ENCODE data around the gene RIMKLB.
"Not testable (repeated sequence)": the region's sequence is repeated elsewhere in the genome, so short reads cannot be mapped to it uniquely, and the experiment has no call there.

- TF ChIP-seq CTCF (IDR thresholded peaks at IDR 0.05; ENCODE audit: insufficient read depth, low read length, poor library complexity, severe bottlenecking); EZH2phosphoT487 (conservative IDR thresholded peaks at IDR 0.05; ENCODE audit: low read length): not testable (repeated sequence)
Measured at GRCh38 chr12:8743121-8743520, 45.3 kb downstream of the RIMKLB start.

All from SU-DHL-6 (cell line).